Measurements from ENCODE around the gene LRRC7.

The LRRC7 gene

GRCh38 chr1:70025052-70025451 is 457.3 kb downstream of the LRRC7 start:
- no peaks in the 10 kb centered on the region for H3K9me3 ChIP-seq (replicated peaks; ENCODE audit: low read length)
- no peaks in the 10 kb centered on the region for H3K27me3 ChIP-seq (ENCODE audit: control insufficient read depth, insufficient read depth, low read length)
- no peak overlapping the region for H3K9ac ChIP-seq (ENCODE audit: low read depth, low read length)
- H3K4me3 ChIP-seq (ENCODE audit: low read length): no peak overlapping the region
- no peaks in the 10 kb centered on the region for H3K4me1 ChIP-seq (ENCODE audit: control insufficient read depth, insufficient read depth, low read length)
- no peak overlapping the region for H3K4me2 ChIP-seq (ENCODE audit: low read length)
- H3K36me3 ChIP-seq (ENCODE audit: insufficient read depth, low read length): no peaks in the 10 kb centered on the region

GRCh38 chr1:70025846-70026245 is 458.1 kb downstream of the LRRC7 start:
- Histone ChIP-seq H3K4me1 (ENCODE audit: control insufficient read depth, insufficient read depth, low read length) (no peaks in the 10 kb centered on the region), H3K4me3 (ENCODE audit: low read length) (no peak overlapping the region), H3K9me3 (replicated peaks; ENCODE audit: low read length) (no peaks in the 10 kb centered on the region), H3K9ac (ENCODE audit: low read depth, low read length) (no peak overlapping the region), H3K27me3 (ENCODE audit: control insufficient read depth, insufficient read depth, low read length) (no peaks in the 10 kb centered on the region), H3K36me3 (ENCODE audit: insufficient read depth, low read length) (no peaks in the 10 kb centered on the region), H3K4me2 (ENCODE audit: low read length) (no peak overlapping the region)

- no peak overlapping the region for H3K4me2 ChIP-seq (ENCODE audit: low read length)
- no peak overlapping the region for H3K9ac ChIP-seq (ENCODE audit: low read depth, low read length)
- H3K9me3 ChIP-seq (replicated peaks; ENCODE audit: low read length): no peaks in the 10 kb centered on the region
- no peaks in the 10 kb centered on the region for H3K4me1 ChIP-seq (ENCODE audit: control insufficient read depth, insufficient read depth, low read length)
- no peaks in the 10 kb centered on the region for H3K27me3 ChIP-seq (ENCODE audit: control insufficient read depth, insufficient read depth, low read length)
- no peak overlapping the region for H3K4me3 ChIP-seq (ENCODE audit: low read length)
- H3K36me3 ChIP-seq (ENCODE audit: insufficient read depth, low read length): no peaks in the 10 kb centered on the region
Measured at GRCh38 chr1:70033266-70033873, 465.6 kb downstream of the LRRC7 start.

- H3K9ac ChIP-seq (ENCODE audit: low read depth, low read length): no peak overlapping the region
- H3K9me3 ChIP-seq (replicated peaks; ENCODE audit: low read length): no peaks in the 10 kb centered on the region
- no peak overlapping the region for H3K4me3 ChIP-seq (ENCODE audit: low read length)
- no peaks in the 10 kb centered on the region for H3K4me1 ChIP-seq (ENCODE audit: control insufficient read depth, insufficient read depth, low read length)
- H3K36me3 ChIP-seq (ENCODE audit: insufficient read depth, low read length): no peaks in the 10 kb centered on the region
- H3K27me3 ChIP-seq (ENCODE audit: control insufficient read depth, insufficient read depth, low read length): no peaks in the 10 kb centered on the region
- no peak overlapping the region for H3K4me2 ChIP-seq (ENCODE audit: low read length)
Measured at GRCh38 chr1:70033936-70034335, 466.2 kb downstream of the LRRC7 start.

- no peaks in the 10 kb centered on the region for H3K9me3 ChIP-seq (replicated peaks; ENCODE audit: low read length)
- H3K4me3 ChIP-seq (ENCODE audit: low read length): no peak overlapping the region
- H3K4me2 ChIP-seq (ENCODE audit: low read length): no peak overlapping the region
- H3K9ac ChIP-seq (ENCODE audit: low read depth, low read length): no peak overlapping the region
- H3K27me3 ChIP-seq (ENCODE audit: control insufficient read depth, insufficient read depth, low read length): no peaks in the 10 kb centered on the region
- no peaks in the 10 kb centered on the region for H3K4me1 ChIP-seq (ENCODE audit: control insufficient read depth, insufficient read depth, low read length)
- H3K36me3 ChIP-seq (ENCODE audit: insufficient read depth, low read length): no peaks in the 10 kb centered on the region
Measured at GRCh38 chr1:70034403-70034802, 466.7 kb downstream of the LRRC7 start.

- no peaks in the 10 kb centered on the region for H3K9me3 ChIP-seq (replicated peaks; ENCODE audit: low read length)
- H3K36me3 ChIP-seq (ENCODE audit: insufficient read depth, low read length): no peaks in the 10 kb centered on the region
- H3K27me3 ChIP-seq (ENCODE audit: control insufficient read depth, insufficient read depth, low read length): no peaks in the 10 kb centered on the region
- H3K4me2 ChIP-seq (ENCODE audit: low read length): no peak overlapping the region
- H3K4me3 ChIP-seq (ENCODE audit: low read length): no peak overlapping the region
- H3K4me1 ChIP-seq (ENCODE audit: control insufficient read depth, insufficient read depth, low read length): peaks cover 3% of the 10 kb centered on the region
- H3K9ac ChIP-seq (ENCODE audit: low read depth, low read length): no peak overlapping the region
Measured at GRCh38 chr1:70038025-70038424, 470.3 kb downstream of the LRRC7 start.

GRCh38 chr1:70039485-70039884 is 471.8 kb downstream of the LRRC7 start:
- no peaks in the 10 kb centered on the region for H3K27me3 ChIP-seq (ENCODE audit: control insufficient read depth, insufficient read depth, low read length)
- H3K9ac ChIP-seq (ENCODE audit: low read depth, low read length): no peak overlapping the region
- no peaks in the 10 kb centered on the region for H3K36me3 ChIP-seq (ENCODE audit: insufficient read depth, low read length)
- H3K4me1 ChIP-seq (ENCODE audit: control insufficient read depth, insufficient read depth, low read length): peaks cover 16% of the 10 kb centered on the region
- H3K4me2 ChIP-seq (ENCODE audit: low read length): no peak overlapping the region
- H3K4me3 ChIP-seq (ENCODE audit: low read length): no peak overlapping the region
- H3K9me3 ChIP-seq (replicated peaks; ENCODE audit: low read length): no peaks in the 10 kb centered on the region

- Histone ChIP-seq H3K4me1 (ENCODE audit: control insufficient read depth, insufficient read depth, low read length) (peaks cover 27% of the 10 kb centered on the region), H3K9ac (ENCODE audit: low read depth, low read length) (no peak overlapping the region)
Measured at GRCh38 chr1:70041317-70042045, 473.8 kb downstream of the LRRC7 start.

GRCh38 chr1:70042090-70042731 is 474.5 kb downstream of the LRRC7 start:
- H3K4me2 ChIP-seq (ENCODE audit: low read length): no peak overlapping the region
- no peaks in the 10 kb centered on the region for H3K9me3 ChIP-seq (replicated peaks; ENCODE audit: low read length)
- peaks cover 27% of the 10 kb centered on the region for H3K4me1 ChIP-seq (ENCODE audit: control insufficient read depth, insufficient read depth, low read length)
- H3K4me3 ChIP-seq (ENCODE audit: low read length): no peak overlapping the region
- H3K36me3 ChIP-seq (ENCODE audit: insufficient read depth, low read length): no peaks in the 10 kb centered on the region
- H3K27me3 ChIP-seq (ENCODE audit: control insufficient read depth, insufficient read depth, low read length): no peaks in the 10 kb centered on the region
- H3K9ac ChIP-seq (ENCODE audit: low read depth, low read length): no peak overlapping the region

More at GRCh38 chr1:70041317-70042045, 473.8 kb downstream of the LRRC7 start:
- Histone ChIP-seq H3K4me3 (ENCODE audit: low read length) (no peak overlapping the region), H3K4me2 (ENCODE audit: low read length) (no peak overlapping the region), H3K9me3 (replicated peaks; ENCODE audit: low read length) (no peaks in the 10 kb centered on the region), H3K36me3 (ENCODE audit: insufficient read depth, low read length) (no peaks in the 10 kb centered on the region), H3K27me3 (ENCODE audit: control insufficient read depth, insufficient read depth, low read length) (no peaks in the 10 kb centered on the region)

- no peaks in the 10 kb centered on the region for H3K36me3 ChIP-seq (ENCODE audit: insufficient read depth, low read length)
- peaks cover 35% of the 10 kb centered on the region for H3K4me1 ChIP-seq (ENCODE audit: control insufficient read depth, insufficient read depth, low read length)
- H3K4me3 ChIP-seq (ENCODE audit: low read length): no peak overlapping the region
- no peaks in the 10 kb centered on the region for H3K27me3 ChIP-seq (ENCODE audit: control insufficient read depth, insufficient read depth, low read length)
- H3K9me3 ChIP-seq (replicated peaks; ENCODE audit: low read length): no peaks in the 10 kb centered on the region
- no peak overlapping the region for H3K9ac ChIP-seq (ENCODE audit: low read depth, low read length)
- no peak overlapping the region for H3K4me2 ChIP-seq (ENCODE audit: low read length)
Measured at GRCh38 chr1:70043804-70044203, 476.1 kb downstream of the LRRC7 start.

GRCh38 chr1:70044832-70045231 is 477.1 kb downstream of the LRRC7 start:
- no peaks in the 10 kb centered on the region for H3K27me3 ChIP-seq (ENCODE audit: control insufficient read depth, insufficient read depth, low read length)
- peaks cover 35% of the 10 kb centered on the region for H3K4me1 ChIP-seq (ENCODE audit: control insufficient read depth, insufficient read depth, low read length)
- H3K4me3 ChIP-seq (ENCODE audit: low read length): peak overlapping the region; percentile 54
- peak overlapping the region; percentile 60 for H3K9ac ChIP-seq (ENCODE audit: low read depth, low read length)
- no peaks in the 10 kb centered on the region for H3K36me3 ChIP-seq (ENCODE audit: insufficient read depth, low read length)
- no peaks in the 10 kb centered on the region for H3K9me3 ChIP-seq (replicated peaks; ENCODE audit: low read length)
- peak overlapping the region; percentile 78 for H3K4me2 ChIP-seq (ENCODE audit: low read length)
